DMS114 treated with DMSO at 0.1 percent for 48 hours (cell line): Measurements from ENCODE around the gene COBLL1.
"Not testable (repeated sequence)": the region's sequence is repeated elsewhere in the genome, so short reads cannot be mapped to it uniquely, and the experiment has no call there.

Experiments
- DNase-seq: peaks from one replicate; lab custom pipeline; 2025; ENCODE audit not compliant: unreplicated experiment; lab: John Stamatoyannopoulos, UW

COBLL1 gene, protein sequence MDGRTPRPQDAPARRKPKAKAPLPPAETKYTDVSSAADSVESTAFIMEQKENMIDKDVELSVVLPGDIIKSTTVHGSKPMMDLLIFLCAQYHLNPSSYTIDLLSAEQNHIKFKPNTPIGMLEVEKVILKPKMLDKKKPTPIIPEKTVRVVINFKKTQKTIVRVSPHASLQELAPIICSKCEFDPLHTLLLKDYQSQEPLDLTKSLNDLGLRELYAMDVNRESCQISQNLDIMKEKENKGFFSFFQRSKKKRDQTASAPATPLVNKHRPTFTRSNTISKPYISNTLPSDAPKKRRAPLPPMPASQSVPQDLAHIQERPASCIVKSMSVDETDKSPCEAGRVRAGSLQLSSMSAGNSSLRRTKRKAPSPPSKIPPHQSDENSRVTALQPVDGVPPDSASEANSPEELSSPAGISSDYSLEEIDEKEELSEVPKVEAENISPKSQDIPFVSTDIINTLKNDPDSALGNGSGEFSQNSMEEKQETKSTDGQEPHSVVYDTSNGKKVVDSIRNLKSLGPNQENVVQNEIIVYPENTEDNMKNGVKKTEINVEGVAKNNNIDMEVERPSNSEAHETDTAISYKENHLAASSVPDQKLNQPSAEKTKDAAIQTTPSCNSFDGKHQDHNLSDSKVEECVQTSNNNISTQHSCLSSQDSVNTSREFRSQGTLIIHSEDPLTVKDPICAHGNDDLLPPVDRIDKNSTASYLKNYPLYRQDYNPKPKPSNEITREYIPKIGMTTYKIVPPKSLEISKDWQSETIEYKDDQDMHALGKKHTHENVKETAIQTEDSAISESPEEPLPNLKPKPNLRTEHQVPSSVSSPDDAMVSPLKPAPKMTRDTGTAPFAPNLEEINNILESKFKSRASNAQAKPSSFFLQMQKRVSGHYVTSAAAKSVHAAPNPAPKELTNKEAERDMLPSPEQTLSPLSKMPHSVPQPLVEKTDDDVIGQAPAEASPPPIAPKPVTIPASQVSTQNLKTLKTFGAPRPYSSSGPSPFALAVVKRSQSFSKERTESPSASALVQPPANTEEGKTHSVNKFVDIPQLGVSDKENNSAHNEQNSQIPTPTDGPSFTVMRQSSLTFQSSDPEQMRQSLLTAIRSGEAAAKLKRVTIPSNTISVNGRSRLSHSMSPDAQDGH

GRCh38 chr2:164841719-164842623 lies at the start of gene COBLL1:
COBLL1 (minus strand) TSS chr2:164841823; CDS start chr2:164841196, 627 bp downstream.
- no peak for DNase-seq

- DNase-seq: no peak
Measured at GRCh38 chr2:164890544-164890943, 48.9 kb upstream of the COBLL1 start.

DNA sequence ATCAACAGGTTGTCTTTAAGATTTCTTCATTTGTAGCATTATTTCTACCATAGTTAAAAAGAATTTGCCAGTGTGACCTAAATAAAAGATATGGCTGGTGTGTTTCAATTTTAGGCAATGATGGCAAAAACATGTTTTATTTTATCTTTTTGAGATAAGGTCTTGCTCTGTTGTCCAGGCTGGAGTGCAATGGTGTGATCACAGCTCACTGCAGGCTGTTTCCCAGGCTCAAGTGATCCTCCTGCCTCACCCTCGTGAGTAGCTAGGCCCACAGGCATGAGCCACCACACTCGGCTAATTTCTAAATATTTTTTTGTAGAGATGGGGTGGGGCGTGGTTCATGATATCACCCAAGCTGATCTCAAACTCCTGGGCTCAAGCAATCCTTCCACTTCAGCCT lies 47.0 kb upstream of the COBLL1 start:
- DNase-seq: no peak

DNA sequence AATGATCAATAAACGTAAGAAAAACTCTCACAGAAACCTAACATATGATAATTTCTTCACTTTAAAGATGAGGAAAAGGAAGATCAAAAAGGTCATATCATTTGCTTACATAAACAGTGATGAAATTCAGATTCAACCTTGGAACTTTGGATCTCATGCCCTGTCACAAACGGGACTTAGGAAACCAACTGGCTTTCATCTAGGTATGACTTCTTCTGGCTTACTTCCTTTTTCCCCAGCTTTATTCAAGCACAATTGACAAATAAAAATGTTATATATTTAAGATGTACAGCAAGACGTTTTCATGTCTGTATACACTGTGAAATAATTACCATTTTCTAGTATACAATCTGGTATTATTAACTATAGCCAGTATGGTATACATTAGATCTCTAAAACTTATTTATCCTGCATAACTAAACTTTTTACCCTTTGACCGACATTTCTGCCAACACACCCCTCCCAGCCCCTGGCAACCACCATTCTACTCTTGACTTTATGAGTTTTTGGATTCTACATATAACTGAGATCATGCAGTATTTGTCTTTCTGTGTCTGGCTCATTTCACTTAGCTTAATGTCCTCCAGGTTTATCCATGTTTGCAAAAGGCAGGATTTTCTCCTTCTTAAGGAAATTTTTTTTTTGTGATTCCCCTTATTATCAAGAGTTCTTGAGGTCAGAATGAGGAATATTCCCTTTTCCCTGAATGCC lies 46.0 kb upstream of the COBLL1 start:
- no peak for DNase-seq

- no peak for DNase-seq
Measured at GRCh38 chr2:164882276-164882675, 40.7 kb upstream of the COBLL1 start.

DNA sequence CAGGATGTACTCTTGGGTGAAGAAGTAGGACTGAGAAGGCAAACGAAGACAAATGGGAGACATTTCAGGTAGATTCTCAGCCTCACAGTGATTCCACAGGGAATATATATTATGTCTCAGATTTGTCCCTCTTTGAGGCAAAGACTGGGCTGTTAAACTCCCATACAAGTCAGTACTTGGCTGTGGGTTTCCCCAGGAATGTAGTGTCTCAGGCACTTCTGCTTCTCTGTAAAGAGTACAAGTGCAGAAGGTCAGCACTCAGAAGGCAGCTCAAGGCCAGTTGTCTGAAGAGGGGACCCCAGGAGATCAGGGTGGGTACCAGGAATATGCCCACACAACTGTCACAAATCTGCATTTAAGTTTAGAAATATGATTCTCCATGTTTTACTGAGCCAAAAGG lies 39.9 kb upstream of the COBLL1 start:
- no peak for DNase-seq

GRCh38 chr2:164879901-164880535 lies 38.4 kb upstream of the COBLL1 start:
- no peak for DNase-seq

DNA sequence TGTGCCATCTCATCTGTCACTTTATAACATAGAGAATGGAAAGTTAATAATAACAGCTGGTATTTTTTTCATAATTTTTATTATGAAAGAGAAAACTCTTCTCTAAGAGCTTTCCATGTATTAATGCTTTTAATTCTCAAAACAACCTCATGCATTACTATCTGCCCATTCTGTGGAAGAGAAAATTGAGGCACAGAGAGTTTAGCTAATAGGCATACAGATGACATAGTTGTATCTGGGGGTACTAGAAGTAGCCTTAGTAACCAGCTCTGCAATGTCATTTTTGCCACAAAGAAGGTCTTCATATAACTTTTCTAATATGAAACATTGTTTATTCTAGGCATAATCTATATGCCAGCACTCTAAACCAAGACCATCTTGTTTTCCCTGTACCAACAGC lies 36.3 kb upstream of the COBLL1 start:
- no peak for DNase-seq

GRCh38 chr2:164877169-164877568 lies 35.5 kb upstream of the COBLL1 start:
- DNase-seq: no peak

DNA sequence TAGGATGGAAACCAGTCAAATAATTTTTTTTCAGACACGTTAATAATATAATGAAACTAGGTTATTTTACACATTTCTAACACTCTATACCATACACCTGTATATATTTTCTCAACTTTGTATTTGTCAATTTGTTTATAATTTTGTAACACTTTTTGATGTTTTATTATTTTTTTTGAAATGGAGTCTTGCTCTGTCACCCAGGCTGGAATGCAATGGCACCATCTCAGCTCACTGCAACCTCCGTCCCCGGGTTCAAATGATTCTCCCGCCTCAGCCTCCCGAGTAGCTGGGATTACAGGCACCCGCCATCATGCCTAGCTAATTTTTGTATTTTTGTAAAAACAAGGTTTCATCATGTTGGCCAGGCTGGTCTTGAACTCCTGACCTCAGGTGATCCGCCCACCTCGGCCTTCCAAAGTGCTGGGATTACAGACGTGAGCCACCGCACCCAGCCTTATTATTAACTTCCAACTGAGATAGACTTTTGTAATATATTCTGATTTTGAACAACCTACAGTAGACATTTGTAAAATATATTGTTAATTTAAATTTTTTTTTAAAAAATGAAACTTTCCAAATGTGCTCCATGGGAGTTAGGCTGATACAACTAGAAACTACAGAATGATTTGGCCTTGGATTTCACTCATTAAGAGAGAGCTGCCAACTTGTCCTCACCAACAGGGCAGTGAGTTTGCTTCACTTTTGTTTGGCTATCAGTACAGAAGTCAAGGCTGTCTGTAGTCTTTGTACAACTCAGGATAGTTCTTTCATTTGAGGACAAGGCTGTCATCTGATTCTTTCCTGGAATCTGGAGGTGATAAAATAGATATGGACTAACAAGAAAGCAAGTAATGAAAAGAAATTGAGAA lies 33.9 kb upstream of the COBLL1 start:
- no peak for DNase-seq

DNA sequence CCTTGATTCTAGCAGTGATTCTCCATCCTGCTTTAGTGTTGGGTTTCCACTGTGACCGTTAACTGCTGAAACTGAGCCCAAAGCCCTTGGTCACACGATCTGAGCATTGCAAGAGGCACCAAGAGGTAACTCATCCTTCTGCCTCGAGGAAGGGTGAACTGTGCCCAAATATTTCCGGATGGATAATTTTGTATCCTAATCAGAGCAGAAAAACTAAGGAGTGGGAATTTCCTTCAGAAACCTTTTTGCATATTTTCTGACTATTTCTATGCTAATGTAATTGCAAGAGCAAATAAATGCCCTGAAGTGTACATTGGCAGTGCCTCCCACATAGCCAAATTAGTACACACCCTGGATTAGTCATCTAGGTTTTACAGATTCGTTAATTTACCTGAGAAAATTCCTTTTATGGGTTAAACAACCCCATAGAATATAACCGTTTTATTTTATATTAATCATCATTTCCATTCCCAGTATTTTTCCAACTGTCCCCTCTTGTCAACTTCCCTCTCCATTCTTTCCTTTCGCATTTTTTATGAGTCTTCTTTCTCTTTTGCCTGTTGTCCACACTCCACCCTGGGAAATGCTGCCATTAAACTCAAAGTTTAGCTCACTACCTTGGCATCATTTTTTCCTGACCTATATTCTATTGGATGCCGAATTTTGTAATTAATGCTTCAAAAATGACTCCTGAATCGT lies 31.7 kb upstream of the COBLL1 start:
- DNase-seq: no peak

- no peak for DNase-seq
Measured at GRCh38 chr2:164871404-164871803, 29.8 kb upstream of the COBLL1 start.

GRCh38 chr2:164869420-164869772 lies 27.8 kb upstream of the COBLL1 start:
- no peak for DNase-seq

DNA sequence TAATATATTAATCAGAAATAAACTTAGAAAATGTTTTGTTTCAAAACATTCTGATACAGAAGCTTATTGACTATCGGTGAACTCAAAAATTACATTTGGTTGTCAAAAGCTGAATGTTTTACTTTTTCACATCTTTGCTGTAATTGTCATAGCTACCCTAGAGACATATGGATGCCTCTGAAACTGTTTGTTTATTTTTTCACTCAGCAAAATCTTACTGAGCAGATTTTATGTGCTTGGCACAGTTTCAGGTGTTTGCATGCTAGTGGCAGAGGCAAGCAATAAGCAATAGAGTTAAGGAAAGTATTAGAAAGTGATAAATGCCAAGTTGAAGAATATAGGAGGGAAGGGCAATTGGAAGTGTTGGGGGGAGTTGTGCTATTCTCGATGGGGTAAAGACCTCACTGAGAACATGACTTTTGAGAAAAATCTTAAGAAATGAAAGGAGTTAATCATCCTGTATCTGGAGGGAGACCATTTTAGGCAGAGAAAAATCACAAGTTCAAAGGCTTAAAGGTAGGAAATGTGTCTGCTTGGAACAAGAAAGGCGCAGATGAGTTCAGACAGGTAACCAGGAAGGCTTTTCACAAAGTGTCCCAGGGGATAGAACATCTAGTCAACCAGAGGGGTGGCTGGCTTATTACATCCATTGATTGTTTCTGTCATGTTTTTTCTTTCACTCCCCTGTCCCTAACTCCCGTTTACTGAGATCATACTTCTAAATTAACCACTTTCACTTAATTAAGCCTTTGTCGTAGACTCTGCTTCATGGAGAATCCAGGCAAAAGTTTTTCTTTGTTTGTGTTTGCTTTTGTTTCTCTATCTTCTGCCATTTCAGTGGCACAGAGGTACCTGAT lies 27.2 kb upstream of the COBLL1 start:
- DNase-seq: no peak

DNA sequence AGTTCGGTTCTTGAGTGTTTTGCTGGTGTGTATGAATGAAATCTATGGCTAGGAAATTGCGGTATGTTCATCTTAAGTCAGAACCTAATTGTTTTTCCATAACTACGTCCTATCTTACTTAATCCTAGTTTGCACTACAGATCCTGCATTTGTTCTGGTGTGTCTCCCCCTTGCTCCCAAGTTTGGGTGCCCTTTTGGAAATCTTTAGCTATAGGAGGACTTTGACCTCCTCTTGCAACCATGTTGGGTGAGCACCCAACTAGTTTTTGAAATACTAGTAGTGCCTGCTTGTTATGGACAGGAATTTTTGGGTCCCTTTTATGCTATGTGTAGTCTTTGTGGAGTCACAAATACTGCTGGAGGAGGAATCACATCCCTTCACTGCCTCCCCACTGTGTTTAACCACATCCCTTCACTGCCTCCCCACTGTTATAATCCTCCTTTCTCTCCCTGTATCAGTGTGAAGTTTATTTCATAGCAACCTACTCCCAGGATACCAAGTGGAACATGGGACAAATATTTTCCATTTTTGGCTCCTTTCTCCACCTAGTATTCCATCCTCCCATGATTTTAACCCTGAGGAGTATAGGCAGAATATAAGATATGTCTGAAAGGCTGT lies 26.3 kb upstream of the COBLL1 start:
- DNase-seq: no peak

DNA sequence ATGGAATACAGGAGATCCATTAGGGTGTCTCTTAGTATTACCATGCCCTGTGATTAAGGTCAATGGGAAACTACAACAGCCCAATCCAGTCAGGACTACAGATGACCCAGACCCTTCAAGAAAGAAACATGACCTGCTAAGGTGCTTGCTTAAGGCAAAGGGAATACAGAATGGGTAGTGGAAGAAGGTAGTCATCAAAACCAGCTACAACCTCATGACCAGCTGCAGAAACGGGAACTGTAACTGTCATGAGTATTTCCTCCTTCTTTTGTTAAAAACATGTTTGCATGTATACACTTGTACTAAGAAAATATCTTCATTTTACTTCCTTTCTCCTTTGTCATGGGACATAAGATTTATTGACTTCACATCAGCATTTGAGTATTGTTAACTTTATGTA lies 24.8 kb upstream of the COBLL1 start:
- not testable (repeated sequence) for DNase-seq

DNA sequence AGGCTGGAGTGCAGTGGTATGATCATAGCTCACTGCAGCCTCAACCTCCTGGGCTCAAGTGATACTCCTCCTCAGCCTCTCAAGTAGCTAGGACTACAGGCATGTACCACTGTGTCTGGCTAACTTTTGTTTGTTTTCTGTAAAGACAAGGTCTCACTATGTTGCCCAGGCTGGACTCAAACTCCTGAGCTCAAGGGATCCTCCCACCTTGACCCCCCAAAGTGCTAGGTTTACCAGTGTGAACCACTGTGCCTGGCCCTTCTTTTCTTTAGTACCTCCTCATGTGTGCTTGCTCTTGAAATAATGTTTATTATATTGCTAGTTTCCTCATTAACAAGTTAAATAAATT lies 19.0 kb upstream of the COBLL1 start:
- DNase-seq: no peak
